GM12873 (cell line): ENCODE data around the gene SLCO1B3.

Experiments used
- TF ChIP-seq, protein P1 (sequence below): IDR thresholded peaks from 2 replicates; pipeline ENCODE4 v1.5.1; 2012; ENCODE audit warnings: low read depth, mild to moderate bottlenecking, moderate library complexity, low read length, control low read depth; ENCODE audit not compliant: insufficient read depth; ENCODE audit errors: missing control alignments

The SLCO1B3 gene

GRCh38 chr12:20810487-20810886 lies at the start of gene SLCO1B3:
Gene SLCO1B3, plus strand, starts transcription at chr12:20810705. Its CDS starts 5,034 bp downstream, at chr12:20815739.
- TF ChIP-seq, protein P1, sequence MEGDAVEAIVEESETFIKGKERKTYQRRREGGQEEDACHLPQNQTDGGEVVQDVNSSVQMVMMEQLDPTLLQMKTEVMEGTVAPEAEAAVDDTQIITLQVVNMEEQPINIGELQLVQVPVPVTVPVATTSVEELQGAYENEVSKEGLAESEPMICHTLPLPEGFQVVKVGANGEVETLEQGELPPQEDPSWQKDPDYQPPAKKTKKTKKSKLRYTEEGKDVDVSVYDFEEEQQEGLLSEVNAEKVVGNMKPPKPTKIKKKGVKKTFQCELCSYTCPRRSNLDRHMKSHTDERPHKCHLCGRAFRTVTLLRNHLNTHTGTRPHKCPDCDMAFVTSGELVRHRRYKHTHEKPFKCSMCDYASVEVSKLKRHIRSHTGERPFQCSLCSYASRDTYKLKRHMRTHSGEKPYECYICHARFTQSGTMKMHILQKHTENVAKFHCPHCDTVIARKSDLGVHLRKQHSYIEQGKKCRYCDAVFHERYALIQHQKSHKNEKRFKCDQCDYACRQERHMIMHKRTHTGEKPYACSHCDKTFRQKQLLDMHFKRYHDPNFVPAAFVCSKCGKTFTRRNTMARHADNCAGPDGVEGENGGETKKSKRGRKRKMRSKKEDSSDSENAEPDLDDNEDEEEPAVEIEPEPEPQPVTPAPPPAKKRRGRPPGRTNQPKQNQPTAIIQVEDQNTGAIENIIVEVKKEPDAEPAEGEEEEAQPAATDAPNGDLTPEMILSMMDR = no peak

- TF ChIP-seq, protein P1 = no peak
Observed at GRCh38 chr12:20777420-20777819, 33.1 kb upstream of the SLCO1B3 start.

GRCh38 chr12:20778969-20779368 lies 31.5 kb upstream of the SLCO1B3 start:
- TF ChIP-seq, protein P1 = no peak

DNA sequence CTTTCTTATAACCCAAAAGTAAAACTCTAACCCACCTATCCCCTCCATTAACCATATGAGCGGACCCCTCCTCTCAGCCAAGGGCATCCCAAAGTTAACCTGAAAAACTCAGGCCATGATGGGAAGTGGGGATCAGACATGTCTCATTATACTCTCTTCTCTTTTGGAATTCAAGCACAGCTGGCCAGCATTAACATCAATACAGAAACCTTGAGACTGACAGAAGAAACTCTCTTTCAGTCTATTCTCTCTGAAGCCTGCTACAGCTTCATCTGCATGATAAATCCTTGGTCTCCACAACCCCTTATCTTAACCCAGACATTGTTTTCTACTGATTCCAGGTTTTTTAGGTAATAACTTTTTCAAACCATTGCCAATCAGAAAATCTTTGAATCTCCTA lies 17.5 kb upstream of the SLCO1B3 start:
- TF ChIP-seq, protein P1 = no peak

DNA sequence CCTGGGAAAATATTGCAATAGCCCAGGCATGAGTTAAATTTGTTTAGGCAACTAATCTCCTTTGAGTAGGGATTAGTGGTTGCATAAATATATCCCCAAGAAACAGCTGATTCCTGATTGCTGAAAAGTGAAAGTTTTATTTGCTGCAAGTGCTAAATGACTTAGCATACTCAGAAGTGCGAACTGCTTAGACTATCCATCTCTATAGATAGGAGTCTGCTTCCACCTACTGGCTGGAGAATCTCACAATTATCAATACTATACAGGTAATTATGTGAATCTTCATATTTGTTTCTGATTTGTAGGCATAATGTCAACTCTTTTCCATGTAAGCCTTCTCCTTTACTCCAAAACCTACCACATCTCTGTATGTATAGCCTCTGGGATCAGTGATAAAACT lies 12.0 kb upstream of the SLCO1B3 start:
- TF ChIP-seq, protein P1 = no peak

GRCh38 chr12:20800160-20800559 lies 10.3 kb upstream of the SLCO1B3 start:
- TF ChIP-seq, protein P1 = no peak

DNA sequence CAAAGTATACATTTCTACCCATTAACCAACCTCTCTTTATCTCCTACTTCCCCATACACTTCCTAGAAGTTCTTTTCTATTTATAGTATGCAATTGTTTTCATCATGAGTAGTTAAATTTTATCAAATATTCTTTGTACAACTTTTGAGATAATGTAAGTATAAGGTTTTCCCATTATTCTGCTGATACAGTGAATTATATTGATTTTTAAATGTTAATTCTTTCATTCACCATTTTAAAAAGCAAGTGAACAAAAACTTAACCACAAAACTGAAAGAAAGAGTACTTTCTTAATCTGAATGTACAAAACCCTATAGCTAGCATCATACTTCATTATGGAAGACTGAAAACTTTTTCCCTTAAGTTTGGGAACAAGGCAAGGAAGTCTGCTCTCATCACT lies 9.5 kb upstream of the SLCO1B3 start:
- TF ChIP-seq, protein P1 = no peak
